Measurements from ENCODE around the gene SKP2. TPM values are rescaled to one million over a fixed set of nuclear protein-coding genes. Genes with fewer than 3 reads are reported as not detected.

SKP2 gene
- total RNA-seq, 2 donors from 2014 or later, result 20.2 to 54.6 TPM

DNA sequence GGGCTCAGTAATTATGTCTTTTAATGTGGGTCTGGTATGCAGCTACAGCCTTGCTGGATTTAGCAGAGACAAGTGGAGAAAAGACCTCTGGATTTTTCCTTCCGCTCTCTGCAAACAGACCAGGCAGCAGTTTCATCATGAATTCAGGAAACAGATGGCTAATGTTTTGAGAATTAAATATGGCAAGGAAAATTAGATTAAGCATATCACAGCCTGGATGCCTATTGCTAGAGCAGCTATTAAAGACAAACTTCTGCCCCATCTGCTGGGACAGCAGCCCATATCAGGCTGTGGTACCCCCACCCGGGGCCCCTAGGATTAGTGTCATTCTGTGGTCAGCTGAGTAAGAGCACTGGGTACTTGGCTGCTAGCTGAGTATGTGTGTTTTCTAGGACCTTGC, 6.2 kb downstream of the SKP2 start:
- intact Hi-C loops (cut with DNase I), result no loop called here
- no peaks in the 10 kb centered on the region for H3K9me3 ChIP-seq
- H3K4me3 ChIP-seq, result no peak overlapping the region
- H3K36me3 ChIP-seq, result no peaks in the 10 kb centered on the region
- DNase-seq, result no peak
- no peak overlapping the region for H3K27ac ChIP-seq
- no peaks in the 10 kb centered on the region for H3K27me3 ChIP-seq
- TF ChIP-seq, protein P1, sequence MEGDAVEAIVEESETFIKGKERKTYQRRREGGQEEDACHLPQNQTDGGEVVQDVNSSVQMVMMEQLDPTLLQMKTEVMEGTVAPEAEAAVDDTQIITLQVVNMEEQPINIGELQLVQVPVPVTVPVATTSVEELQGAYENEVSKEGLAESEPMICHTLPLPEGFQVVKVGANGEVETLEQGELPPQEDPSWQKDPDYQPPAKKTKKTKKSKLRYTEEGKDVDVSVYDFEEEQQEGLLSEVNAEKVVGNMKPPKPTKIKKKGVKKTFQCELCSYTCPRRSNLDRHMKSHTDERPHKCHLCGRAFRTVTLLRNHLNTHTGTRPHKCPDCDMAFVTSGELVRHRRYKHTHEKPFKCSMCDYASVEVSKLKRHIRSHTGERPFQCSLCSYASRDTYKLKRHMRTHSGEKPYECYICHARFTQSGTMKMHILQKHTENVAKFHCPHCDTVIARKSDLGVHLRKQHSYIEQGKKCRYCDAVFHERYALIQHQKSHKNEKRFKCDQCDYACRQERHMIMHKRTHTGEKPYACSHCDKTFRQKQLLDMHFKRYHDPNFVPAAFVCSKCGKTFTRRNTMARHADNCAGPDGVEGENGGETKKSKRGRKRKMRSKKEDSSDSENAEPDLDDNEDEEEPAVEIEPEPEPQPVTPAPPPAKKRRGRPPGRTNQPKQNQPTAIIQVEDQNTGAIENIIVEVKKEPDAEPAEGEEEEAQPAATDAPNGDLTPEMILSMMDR (IDR thresholded peaks at IDR 0.05), result no peak
- H3K4me1 ChIP-seq, result no peaks in the 10 kb centered on the region
- no peak overlapping the region for H3K9ac ChIP-seq (ENCODE audit: low read depth in 2 of 2, low read length in 2 of 2)

DNA sequence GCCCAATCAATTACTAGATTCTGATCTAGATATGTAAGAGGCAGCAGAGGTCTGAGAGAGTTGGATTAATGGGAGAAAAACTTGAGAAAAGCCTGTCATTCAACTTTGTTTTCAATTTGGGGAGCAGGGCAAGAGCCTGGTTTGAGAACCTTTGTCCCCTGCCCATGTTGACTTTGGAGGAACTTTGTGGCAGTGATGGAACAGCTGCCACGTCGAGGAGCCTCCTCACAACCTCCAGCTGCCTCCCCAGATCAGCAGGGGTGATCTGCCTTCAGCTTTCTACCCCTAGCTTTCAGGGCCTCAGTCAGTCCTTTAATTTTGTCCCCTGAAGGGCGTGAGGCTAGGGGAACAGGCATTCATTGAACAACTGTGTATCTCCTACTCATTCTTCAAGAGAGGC, 8.7 kb downstream of the SKP2 start:
- no peak for DNase-seq
- H3K27ac ChIP-seq, result no peak overlapping the region
- no peaks in the 10 kb centered on the region for H3K4me1 ChIP-seq
- H3K4me3 ChIP-seq, result no peak overlapping the region
- intact Hi-C loops (cut with DNase I), result no loop called here
- H3K27me3 ChIP-seq, result no peaks in the 10 kb centered on the region
- no peaks in the 10 kb centered on the region for H3K36me3 ChIP-seq
- H3K9me3 ChIP-seq, result no peaks in the 10 kb centered on the region
- H3K9ac ChIP-seq (ENCODE audit: low read depth in 2 of 2, low read length in 2 of 2), result no peak overlapping the region
- TF ChIP-seq, protein P1 (IDR thresholded peaks at IDR 0.05), result no peak

DNA sequence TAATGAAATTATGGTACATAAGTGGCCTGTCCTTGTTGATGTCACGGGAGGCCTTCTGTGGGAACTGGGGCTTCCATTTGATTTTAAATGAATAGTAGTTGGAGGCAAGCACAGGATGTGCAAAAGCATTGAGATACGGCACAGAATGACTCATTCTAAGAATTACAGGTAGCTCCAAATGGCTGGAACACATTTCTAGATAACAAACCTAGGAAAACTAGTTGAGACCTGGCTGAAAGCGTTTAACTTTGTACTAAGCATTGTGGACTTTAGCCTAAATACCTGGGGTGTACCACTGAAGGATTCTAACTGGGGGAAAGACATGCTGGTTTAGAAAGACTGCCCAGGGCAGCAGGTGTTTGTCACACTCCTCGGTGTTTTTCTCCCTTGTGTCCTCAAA, 9.4 kb downstream of the SKP2 start:
- DNase-seq, result no peak
- Histone ChIP-seq H3K27ac (no peak overlapping the region), H3K4me3 (no peak overlapping the region), H3K9me3 (no peaks in the 10 kb centered on the region), H3K9ac (ENCODE audit: low read depth in 2 of 2, low read length in 2 of 2) (no peak overlapping the region), H3K4me1 (no peaks in the 10 kb centered on the region), H3K36me3 (no peaks in the 10 kb centered on the region), H3K27me3 (no peaks in the 10 kb centered on the region)
- TF ChIP-seq, protein P1 (IDR thresholded peaks at IDR 0.05), result no peak
- intact Hi-C loops (cut with DNase I), result no loop called here

DNA sequence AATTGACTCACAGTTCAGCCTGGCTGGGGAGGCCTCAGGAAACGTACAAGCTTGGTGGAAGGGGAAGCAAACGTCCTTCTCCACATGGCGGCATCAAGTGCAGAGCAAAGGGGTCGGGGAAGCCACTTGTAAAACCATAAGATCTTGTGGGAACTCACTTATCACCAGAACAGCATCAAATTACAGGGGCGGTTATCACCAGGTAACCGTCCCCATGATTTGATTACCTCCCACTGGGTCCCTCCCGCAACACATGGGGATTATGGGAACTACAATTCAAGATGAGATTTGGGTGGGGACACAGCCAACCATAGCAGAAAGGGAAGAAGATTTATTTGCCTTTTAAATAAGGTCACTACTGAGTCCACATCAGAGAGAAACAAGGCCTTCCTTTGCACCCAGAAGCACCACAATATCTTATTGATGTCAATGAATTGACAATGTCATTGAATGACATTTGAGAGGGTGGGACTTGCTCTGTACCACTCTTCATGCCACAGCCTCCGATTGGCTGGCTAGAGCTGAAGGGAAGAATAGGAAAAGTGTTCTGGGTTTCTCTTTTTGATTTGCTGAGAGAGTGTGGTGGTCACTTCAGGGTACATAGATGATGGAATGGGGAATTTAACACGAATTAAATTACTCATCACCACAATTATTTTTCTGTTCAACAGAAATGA, 11.0 kb downstream of the SKP2 start:
- Histone ChIP-seq H3K4me3 (no peak overlapping the region), H3K9ac (ENCODE audit: low read depth in 2 of 2, low read length in 2 of 2) (no peak overlapping the region), H3K27me3 (no peaks in the 10 kb centered on the region), H3K9me3 (no peaks in the 10 kb centered on the region), H3K36me3 (no peaks in the 10 kb centered on the region), H3K4me1 (no peaks in the 10 kb centered on the region), H3K27ac (no peak overlapping the region)
- intact Hi-C loops (cut with DNase I), result no loop called here
- TF ChIP-seq, protein P1 (IDR thresholded peaks at IDR 0.05), result no peak
- DNase-seq, result no peak

DNA sequence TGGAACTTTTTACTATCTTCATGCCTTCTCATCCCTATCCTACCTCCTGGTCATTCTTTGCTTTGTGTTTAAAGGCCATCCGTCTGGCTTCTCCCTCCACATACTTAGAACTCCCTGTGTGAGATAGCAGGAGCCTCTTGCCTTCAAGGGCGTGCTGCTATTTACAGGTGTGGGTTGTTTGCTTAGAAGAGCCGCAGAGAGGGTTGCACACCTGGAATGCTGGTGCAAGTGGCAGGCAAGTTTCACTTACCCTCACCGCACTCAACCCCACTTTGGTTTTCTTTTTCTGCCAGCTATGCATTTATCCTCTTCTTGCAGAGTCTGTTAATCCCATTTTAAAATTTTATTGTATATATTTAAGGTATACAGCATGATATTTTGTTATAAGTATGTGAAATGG, 12.6 kb downstream of the SKP2 start:
- no peaks in the 10 kb centered on the region for H3K36me3 ChIP-seq
- H3K4me1 ChIP-seq, result no peaks in the 10 kb centered on the region
- intact Hi-C loops (cut with DNase I), result no loop called here
- no peaks in the 10 kb centered on the region for H3K27me3 ChIP-seq
- DNase-seq, result no peak
- H3K9ac ChIP-seq (ENCODE audit: low read depth in 2 of 2, low read length in 2 of 2), result no peak overlapping the region
- H3K4me3 ChIP-seq, result no peak overlapping the region
- H3K9me3 ChIP-seq, result no peaks in the 10 kb centered on the region
- H3K27ac ChIP-seq, result no peak overlapping the region
- TF ChIP-seq, protein P1 (IDR thresholded peaks at IDR 0.05), result no peak
